Dermis blood vessel endothelial cell (primary cell): ENCODE results near the gene GOLGA2. TPM values are rescaled to one million over a fixed set of nuclear protein-coding genes. Genes with fewer than 3 reads are reported as not detected.

Experiments
- DNase-seq: peaks from one replicate; pipeline ENCODE4 v3.0.0; 2010
- total RNA-seq: library from RNA; depleted of rRNA; stranded (reverse); fragments of >200 nt; gene quantifications from 2 replicates; pipeline ENCODE4 v1.2.3, GENCODE V29; 2014

GOLGA2 gene
- total RNA-seq, 1 donor from 2014 or later, result 76.2 TPM

DNA sequence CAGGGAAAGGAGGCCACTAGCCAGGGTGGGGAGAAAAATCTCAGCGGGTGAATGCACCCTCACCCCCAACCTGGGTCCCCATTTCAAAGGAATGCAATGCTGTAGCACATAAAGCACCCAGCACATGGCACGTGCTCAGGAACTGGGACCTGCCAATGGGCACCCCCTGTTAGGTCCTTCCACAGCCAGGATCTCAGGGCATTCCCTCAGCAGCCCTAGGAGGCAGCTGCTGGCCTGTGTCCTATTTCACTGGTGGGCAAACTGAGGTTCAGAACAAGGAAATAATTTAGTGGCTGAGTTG is 63.9 kb downstream of the GOLGA2 start:
- DNase-seq, result no peak

DNA sequence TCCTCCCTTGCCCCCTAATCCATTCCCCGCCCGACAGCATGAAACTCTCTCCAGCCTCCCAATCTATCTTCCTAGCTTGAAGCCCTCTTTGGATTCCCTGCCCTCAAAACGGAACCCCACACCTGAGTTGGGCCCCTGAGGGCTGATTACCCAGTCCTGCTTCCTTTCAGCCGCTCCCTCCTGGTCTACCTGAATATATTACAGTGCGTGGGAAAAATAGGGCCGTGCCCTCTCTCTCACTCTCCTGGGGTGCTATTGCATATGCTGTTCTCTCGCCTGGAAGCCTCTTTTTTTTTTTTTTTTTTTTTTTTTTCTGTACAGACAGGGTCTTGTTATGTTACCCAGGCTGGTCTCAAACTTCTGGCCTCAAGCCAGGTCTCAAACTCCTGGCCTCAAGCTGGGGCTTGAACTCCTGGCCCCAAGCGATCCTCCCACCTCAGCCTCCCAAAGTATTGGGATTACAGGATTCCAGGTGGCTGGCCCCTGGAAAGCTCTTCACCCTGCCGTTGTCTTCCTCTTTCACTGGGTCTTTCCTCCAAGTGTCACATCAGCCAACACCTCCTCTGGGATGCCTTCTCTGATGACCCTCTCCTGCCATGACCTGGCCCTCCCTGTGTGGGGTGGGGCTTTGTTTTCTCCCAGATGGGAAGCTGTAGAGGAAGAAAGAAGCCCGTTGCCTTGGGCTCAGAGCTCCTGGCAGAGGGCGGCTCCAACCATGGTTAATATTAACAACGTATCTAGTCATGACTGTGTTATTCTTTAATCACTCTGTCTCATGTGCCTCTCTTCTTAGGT is 64.4 kb downstream of the GOLGA2 start:
- no peak for DNase-seq

GRCh38 chr9:128208946-128209669 is 66.7 kb downstream of the GOLGA2 start:
- DNase-seq, result no peak

DNA sequence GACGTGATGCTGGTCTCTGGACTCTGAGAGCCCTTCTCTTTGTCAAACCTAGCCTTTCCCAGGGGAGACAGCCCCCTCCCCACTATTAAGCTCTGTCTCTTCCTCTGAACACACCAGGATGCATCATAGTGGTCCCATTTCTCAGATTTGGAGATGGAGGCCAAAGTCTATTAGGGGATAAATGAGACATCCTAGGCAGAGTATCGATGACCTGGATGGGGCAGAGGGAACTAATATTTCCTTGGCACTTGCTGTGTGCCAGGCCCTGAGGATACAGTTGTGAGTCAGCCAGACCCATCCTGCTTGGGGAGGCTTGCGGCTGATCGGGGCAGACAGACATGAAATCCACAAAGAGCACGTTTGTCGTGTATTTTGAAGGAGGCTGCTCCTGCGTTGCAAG is 67.4 kb downstream of the GOLGA2 start:
- no peak for DNase-seq

DNA sequence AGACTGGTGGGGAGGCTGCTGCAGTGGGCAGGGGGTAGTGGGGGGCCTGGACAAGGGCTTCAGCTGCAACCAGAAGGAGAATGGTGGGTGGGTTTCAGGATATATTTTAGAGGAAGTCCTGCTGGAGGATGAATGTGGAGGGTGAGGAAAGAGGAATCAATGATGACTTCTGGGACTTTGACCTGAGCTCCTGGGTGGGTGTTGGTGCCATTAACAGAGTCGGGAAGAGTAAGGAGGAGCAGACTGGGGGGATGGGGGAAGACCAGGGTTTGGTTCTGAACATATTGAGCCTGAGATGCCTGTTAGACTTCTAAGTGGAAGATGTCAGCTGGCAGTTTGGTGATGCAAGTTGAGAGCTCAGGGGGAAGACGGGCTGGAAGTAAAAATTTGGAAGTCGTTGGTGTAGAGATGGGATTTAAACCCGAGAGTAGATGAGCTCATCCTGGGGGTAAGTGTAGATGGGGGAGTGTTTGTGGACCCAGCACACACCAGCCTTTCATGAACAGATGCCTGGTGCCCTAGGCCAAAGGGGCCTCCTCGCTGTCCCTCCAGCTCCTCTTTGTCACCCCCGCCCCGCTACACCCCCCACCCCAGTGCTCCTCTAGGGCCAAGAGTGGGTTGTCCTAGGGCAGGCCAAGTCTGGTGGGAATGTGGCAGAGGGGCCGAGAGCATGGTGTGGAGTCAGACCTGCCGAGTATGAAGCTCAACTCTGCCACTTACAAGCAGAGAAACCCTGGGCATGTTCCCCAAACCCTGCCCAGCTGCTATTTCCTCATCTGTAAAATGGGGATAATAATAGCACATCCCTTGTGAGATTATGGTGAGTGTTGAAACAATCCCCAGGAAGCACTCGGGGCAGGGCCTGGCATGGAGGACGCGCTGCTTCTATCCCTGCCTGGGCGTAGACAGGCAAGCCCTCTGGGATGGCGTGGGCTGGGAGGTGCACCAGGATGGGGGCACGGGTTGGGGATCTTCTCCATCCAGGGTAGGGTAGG is 68.6 kb downstream of the GOLGA2 start:
- DNase-seq, result no peak

GRCh38 chr9:128206484-128206883 is 69.3 kb downstream of the GOLGA2 start:
- DNase-seq, result no peak

Other genes with a start within 250 kb of the GOLGA2 start
- 12.8 and 13.8 TPM in 2 replicates for gene NAIF1, start 208.7 kb downstream of the GOLGA2 start, total RNA-seq
- gene SLC25A25, start 207.8 kb downstream of the GOLGA2 start, total RNA-seq, result 34.1 and 64.7 TPM in 2 replicates
- gene PTGES2, start 148.3 kb downstream of the GOLGA2 start, total RNA-seq, result 52.8 and 87.3 TPM in 2 replicates
- 0.14 TPM in 1 of 2 replicates, not detected in the other for gene LCN2, start 126.6 kb downstream of the GOLGA2 start, total RNA-seq
- gene BBLN, start 115.7 kb downstream of the GOLGA2 start, total RNA-seq, result 47.4 and 77.1 TPM in 2 replicates
- 16.7 and 37.9 TPM in 2 replicates for gene CIZ1, start 84.4 kb downstream of the GOLGA2 start, total RNA-seq
- gene DNM1, start 72.6 kb downstream of the GOLGA2 start, total RNA-seq, result 0.17 and 0.33 TPM in 2 replicates
- 26.9 and 29.1 TPM in 2 replicates for gene SWI5, start 269 bp upstream of the GOLGA2 start, total RNA-seq
- gene TRUB2, start 46.4 kb upstream of the GOLGA2 start, total RNA-seq, result 16.2 and 24.9 TPM in 2 replicates
- 29.2 and 35.6 TPM in 2 replicates for gene COQ4, start 46.8 kb upstream of the GOLGA2 start, total RNA-seq
- 34.5 and 38.8 TPM in 2 replicates for gene SLC27A4, start 64.5 kb upstream of the GOLGA2 start, total RNA-seq
- gene URM1, start 95.4 kb upstream of the GOLGA2 start, total RNA-seq, result 64.8 and 97.7 TPM in 2 replicates
- gene CERCAM, start 144.8 kb upstream of the GOLGA2 start, total RNA-seq, result 25.4 and 32.9 TPM in 2 replicates
- 44.2 and 55.7 TPM in 2 replicates for gene ODF2, start 180.0 kb upstream of the GOLGA2 start, total RNA-seq
- gene GLE1, start 228.7 kb upstream of the GOLGA2 start, total RNA-seq, result 19.4 and 34.2 TPM in 2 replicates